Skeletal muscle satellite cell (primary cell): Measurements from ENCODE around the gene ZNRF3.
"Not testable (repeated sequence)": the region's sequence is repeated elsewhere in the genome, so short reads cannot be mapped to it uniquely, and the experiment has no call there.

Experiments
- H3K27me3 ChIP-seq: 2 replicates; pipeline ENCODE4 v1.7.0; 2013; ENCODE audit warnings: low read length; ENCODE audit not compliant: control insufficient read depth, insufficient read depth
- H3K36me3 ChIP-seq: 2 replicates; pipeline ENCODE4 v1.7.0; 2013; ENCODE audit warnings: mild to moderate bottlenecking, control low read depth, low read length; ENCODE audit not compliant: insufficient read depth
- H3K4me1 ChIP-seq: 2 replicates; pipeline ENCODE4 v1.7.0; 2013; ENCODE audit warnings: low read length; ENCODE audit not compliant: control insufficient read depth, insufficient read depth
- H3K4me2 ChIP-seq: 2 replicates; pipeline ENCODE4 v1.7.0; 2013; ENCODE audit warnings: mild to moderate bottlenecking, low read length
- H3K4me3 ChIP-seq: 2 replicates; pipeline ENCODE4 v1.7.0; 2013; ENCODE audit warnings: low read length
- H3K9ac ChIP-seq: 2 replicates; pipeline ENCODE4 v1.7.0; 2013; ENCODE audit warnings: mild to moderate bottlenecking, low read depth, low read length, moderate library complexity
- H3K9me3 ChIP-seq: replicated peaks from 2 replicates; pipeline ENCODE4 v1.7.0; 2013; ENCODE audit warnings: mild to moderate bottlenecking, control low read depth, low read length

Gene ZNRF3

DNA sequence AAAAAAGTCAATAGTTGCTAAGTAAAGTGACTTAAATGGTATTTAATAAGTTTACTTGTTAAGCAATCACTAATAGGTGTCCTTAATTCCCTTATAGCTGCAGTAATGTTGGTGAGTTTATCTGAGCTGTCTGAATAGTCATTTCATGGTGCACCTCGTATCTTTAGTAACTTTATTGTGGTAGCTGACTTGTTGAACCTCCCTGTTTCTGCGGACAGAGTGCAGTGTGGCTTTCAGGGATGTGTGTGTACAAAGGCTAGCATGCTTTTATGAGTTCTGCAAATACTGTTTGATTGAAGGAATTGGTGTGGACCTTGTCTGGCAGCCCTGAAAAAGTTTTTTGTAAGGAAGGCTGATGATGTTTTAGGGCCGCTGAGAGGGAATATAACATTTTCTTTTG lies 2.6 kb downstream of the ZNRF3 start:
- peaks cover 18% of the 10 kb centered on the region for H3K4me1 ChIP-seq
- no peaks in the 10 kb centered on the region for H3K27me3 ChIP-seq
- no peak overlapping the region for H3K4me2 ChIP-seq
- H3K4me3 ChIP-seq, result no peak overlapping the region
- H3K36me3 ChIP-seq, result no peaks in the 10 kb centered on the region
- H3K9ac ChIP-seq, result no peak overlapping the region
- H3K9me3 ChIP-seq, result no peaks in the 10 kb centered on the region

- not testable (repeated sequence) for H3K36me3 ChIP-seq, H3K9me3 ChIP-seq, H3K27me3 ChIP-seq, H3K9ac ChIP-seq, H3K4me3 ChIP-seq, H3K4me2 ChIP-seq
- H3K4me1 ChIP-seq, result peaks cover 18% of the 10 kb centered on the region
These were observed 3.3 kb downstream of the ZNRF3 start for GRCh38 chr22:28886679-28887078.

DNA sequence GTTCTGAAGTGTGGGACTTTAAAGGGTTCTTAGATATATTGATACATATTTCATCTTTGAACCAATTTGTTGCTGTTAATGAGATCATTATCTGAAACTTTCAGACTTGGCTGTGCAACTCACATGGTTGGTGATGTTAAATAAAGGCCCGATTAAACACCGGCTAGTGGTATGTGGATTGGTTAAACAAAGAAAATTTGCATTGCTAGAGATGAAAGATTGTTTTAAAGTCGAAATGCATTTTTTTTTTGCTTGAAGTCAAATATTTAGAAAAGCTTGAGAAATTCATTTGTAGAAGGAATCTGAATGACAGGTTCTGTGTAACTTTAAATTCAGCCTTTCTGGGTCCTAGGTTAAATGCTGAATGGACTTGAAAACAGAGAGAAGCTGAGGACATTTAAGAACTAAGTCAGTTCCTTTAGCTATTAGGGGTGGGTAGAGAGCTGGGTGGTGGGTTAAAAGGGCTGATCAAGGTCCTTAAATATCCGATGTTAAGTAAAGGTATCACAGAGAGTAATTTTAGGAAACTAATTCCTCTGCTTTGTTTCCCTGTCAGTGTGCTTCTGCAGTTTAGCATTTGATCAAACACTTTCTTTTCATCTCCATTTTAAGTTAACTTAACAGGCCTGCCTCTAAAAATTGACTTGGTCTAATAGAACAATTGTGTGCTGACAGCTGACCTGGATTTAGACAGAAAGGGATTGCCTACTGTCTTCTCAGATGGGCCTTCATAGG lies 4.5 kb downstream of the ZNRF3 start:
- no peaks in the 10 kb centered on the region for H3K36me3 ChIP-seq
- H3K27me3 ChIP-seq, result no peaks in the 10 kb centered on the region
- H3K4me3 ChIP-seq, result no peak overlapping the region
- H3K9me3 ChIP-seq, result no peaks in the 10 kb centered on the region
- peaks cover 12% of the 10 kb centered on the region for H3K4me1 ChIP-seq
- H3K9ac ChIP-seq, result no peak overlapping the region
- no peak overlapping the region for H3K4me2 ChIP-seq

- Histone ChIP-seq H3K27me3 (no peaks in the 10 kb centered on the region), H3K4me3 (no peak overlapping the region), H3K4me1 (peaks cover 7% of the 10 kb centered on the region), H3K36me3 (no peaks in the 10 kb centered on the region), H3K9me3 (no peaks in the 10 kb centered on the region), H3K4me2 (no peak overlapping the region), H3K9ac (no peak overlapping the region)
These were observed 6.2 kb downstream of the ZNRF3 start for GRCh38 chr22:28889478-28890024.

DNA sequence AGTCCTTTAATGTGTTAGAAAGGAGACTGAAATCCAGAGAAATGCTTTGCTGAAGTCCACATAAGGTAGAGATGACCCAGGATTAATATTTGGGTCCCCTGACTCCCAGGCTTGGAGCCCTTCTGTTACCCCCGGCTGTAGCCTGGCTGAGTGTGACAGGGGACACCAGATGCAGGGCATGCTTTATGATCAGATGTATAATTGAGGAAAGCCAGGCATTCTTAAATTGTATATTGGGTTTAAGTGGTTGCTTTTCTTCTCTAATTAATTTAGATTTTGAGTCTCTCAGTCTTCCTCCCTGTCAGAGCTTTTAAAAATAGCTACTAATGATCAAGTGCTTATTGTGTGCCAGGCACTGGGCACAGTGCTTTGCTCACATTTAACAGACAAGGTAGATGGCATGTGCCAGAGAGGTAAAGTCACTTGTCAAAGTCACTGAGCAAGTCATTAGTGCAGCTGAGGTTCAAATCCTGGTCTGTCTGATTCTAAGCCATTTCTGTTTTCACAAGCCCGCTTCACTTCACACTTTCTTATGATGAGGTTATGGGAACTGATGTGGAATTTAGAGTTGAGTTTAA lies 7.9 kb downstream of the ZNRF3 start:
- H3K9me3 ChIP-seq, result no peaks in the 10 kb centered on the region
- no peak overlapping the region for H3K4me2 ChIP-seq
- no peaks in the 10 kb centered on the region for H3K36me3 ChIP-seq
- H3K9ac ChIP-seq, result no peak overlapping the region
- no peaks in the 10 kb centered on the region for H3K4me1 ChIP-seq
- no peaks in the 10 kb centered on the region for H3K27me3 ChIP-seq
- H3K4me3 ChIP-seq, result no peak overlapping the region

DNA sequence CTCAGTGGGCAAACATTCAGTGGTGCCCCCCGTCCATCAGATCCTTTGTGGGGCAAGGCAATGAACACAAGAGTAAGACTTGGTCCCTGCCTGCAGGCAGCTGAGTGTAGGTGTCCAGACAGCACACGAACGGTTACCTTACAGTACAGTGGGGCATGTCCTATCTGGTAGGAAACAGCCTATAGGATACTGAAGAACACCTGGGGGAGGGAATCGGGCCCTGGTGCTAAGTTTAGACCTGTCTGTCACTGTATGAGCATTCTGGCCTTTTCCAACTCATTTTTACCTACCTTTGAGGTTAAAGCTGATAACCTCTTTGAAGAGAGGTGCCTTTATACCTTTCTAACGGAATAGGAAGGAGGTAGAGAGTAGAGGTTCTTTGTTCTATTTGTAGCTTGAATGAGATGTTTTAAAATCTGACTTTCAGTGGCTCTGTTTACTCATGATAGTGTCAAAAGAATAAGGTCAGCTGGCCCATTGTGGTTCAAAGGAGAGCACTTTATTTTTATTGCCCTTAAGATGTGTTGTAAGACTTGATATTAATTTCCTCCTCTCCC lies 8.9 kb downstream of the ZNRF3 start:
- H3K4me1 ChIP-seq, result no peaks in the 10 kb centered on the region
- no peak overlapping the region for H3K9ac ChIP-seq

DNA sequence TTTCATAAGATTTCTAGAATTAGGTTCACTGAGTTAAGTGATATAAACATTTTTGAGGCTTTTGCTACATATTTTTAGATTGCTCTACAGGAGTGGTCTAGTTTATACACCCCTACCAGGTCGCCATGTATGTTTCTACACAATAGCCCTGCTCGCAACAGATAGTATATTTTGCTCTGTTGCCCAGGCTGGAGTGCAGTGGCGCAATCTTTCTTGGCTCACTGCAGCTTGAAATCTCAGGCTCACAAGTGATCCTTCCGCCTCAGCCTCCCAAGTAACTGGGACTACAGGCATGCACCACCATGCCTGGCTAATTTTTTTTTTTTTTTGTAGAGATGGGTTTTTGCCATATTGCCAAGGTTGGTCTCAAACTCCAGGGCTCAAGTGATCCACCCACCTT lies 10.4 kb downstream of the ZNRF3 start:
- H3K9ac ChIP-seq, result no peak overlapping the region
- peaks cover 5% of the 10 kb centered on the region for H3K4me1 ChIP-seq
- H3K27me3 ChIP-seq, result no peaks in the 10 kb centered on the region
- H3K4me2 ChIP-seq, result no peak overlapping the region
- H3K9me3 ChIP-seq, result no peaks in the 10 kb centered on the region
- H3K36me3 ChIP-seq, result no peaks in the 10 kb centered on the region
- H3K4me3 ChIP-seq, result no peak overlapping the region

More for the DNA sequence above, 8.9 kb downstream of the ZNRF3 start:
- no peak overlapping the region for H3K4me3 ChIP-seq
- H3K4me2 ChIP-seq, result no peak overlapping the region
- no peaks in the 10 kb centered on the region for H3K36me3 ChIP-seq
- H3K9me3 ChIP-seq, result no peaks in the 10 kb centered on the region
- no peaks in the 10 kb centered on the region for H3K27me3 ChIP-seq

- no peak overlapping the region for H3K9ac ChIP-seq
- H3K4me2 ChIP-seq, result no peak overlapping the region
- no peaks in the 10 kb centered on the region for H3K9me3 ChIP-seq
- no peaks in the 10 kb centered on the region for H3K36me3 ChIP-seq
- H3K4me3 ChIP-seq, result no peak overlapping the region
- no peaks in the 10 kb centered on the region for H3K27me3 ChIP-seq
- H3K4me1 ChIP-seq, result peaks cover 10% of the 10 kb centered on the region
These were observed 11.0 kb downstream of the ZNRF3 start for GRCh38 chr22:28894334-28894733.

DNA sequence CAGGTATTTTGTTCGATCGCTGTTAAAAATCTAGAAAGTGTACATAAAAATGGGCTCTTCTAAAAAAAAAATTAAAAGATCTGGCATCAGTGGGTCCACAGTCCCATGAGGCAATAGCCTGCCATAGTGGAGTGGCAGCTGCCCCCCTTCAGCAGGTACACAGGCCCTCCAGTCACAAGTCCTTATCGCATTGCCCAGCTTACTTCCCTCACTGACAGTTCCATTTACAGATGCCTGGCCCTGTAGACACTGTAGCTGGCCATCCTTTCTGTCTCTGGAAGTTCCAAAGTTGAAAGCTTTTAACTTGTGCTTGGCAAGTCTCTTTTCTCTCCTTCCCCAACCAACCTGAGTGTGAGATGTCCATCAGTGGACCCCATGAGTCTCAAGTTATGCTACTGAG lies 11.4 kb downstream of the ZNRF3 start:
- no peaks in the 10 kb centered on the region for H3K9me3 ChIP-seq
- no peak overlapping the region for H3K4me2 ChIP-seq
- H3K4me1 ChIP-seq, result peaks cover 15% of the 10 kb centered on the region
- H3K4me3 ChIP-seq, result no peak overlapping the region
- no peak overlapping the region for H3K9ac ChIP-seq
- H3K36me3 ChIP-seq, result no peaks in the 10 kb centered on the region
- no peaks in the 10 kb centered on the region for H3K27me3 ChIP-seq

DNA sequence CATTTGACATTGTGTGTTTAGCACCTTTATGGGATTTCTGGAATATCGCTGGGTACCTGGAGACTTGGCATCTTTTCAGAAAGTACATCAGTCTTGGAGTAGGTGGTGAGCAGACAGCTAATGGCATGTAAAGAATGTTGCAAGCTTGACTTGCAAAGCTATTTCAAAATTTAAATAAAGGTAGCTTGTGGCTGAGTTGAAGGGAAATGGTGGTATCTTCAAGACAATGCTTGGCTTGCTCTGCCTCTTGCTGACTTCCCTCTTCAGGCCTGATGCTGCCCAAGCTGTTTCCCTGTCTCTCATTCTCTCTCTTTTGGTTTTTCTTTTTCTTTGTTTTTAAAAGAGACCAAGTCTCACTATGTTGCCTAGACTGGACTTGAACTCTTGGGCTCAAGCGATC lies 13.2 kb downstream of the ZNRF3 start:
- Histone ChIP-seq H3K9me3 (no peaks in the 10 kb centered on the region), H3K27me3 (no peaks in the 10 kb centered on the region), H3K4me1 (peaks cover 19% of the 10 kb centered on the region), H3K4me3 (no peak overlapping the region), H3K9ac (no peak overlapping the region), H3K36me3 (no peaks in the 10 kb centered on the region), H3K4me2 (no peak overlapping the region)

GRCh38 chr22:28898233-28898629 lies 14.9 kb downstream of the ZNRF3 start:
- Histone ChIP-seq H3K9ac (no peak overlapping the region), H3K27me3 (no peaks in the 10 kb centered on the region), H3K4me2 (no peak overlapping the region), H3K4me3 (no peak overlapping the region), H3K9me3 (no peaks in the 10 kb centered on the region), H3K36me3 (no peaks in the 10 kb centered on the region), H3K4me1 (peaks cover 19% of the 10 kb centered on the region)
